DOHH2 (cell line): ENCODE measurements around the gene NOSIP.

Experiments
- CTCF ChIP-seq: fragments of 200-600 bp; sonication (generic); IDR thresholded peaks from one replicate; pipeline ENCODE4 v1.5.1; 2014; ENCODE audit warnings: antibody characterized with exemption, mild to moderate bottlenecking, low read depth, low read length; ENCODE audit not compliant: poor library complexity, severe bottlenecking
- EZH2phosphoT487 ChIP-seq: fragments of 200-600 bp; sonication (generic); IDR thresholded peaks from 2 replicates; pipeline ENCODE4 v1.6.1; 2017; ENCODE audit warnings: borderline replicate concordance, mild to moderate bottlenecking, antibody characterized with exemption, low read length, moderate library complexity, mixed read lengths

GRCh38 chr19:49589502-49589905 is 9.1 kb upstream of the NOSIP start:
- TF ChIP-seq CTCF (no peak), EZH2phosphoT487 (no peak)
